Muscle layer of colon (tissue), 2 donors: Measurements from ENCODE around the gene SLC1A4.

Experiments
- H3K27ac ChIP-seq: one replicate; pipeline ENCODE4 v1.7.0; 2013; ENCODE audit warnings: low read depth, mild to moderate bottlenecking, low read length, moderate library complexity
- H3K27me3 ChIP-seq, 2 donors: one replicate each; pipeline ENCODE4 v1.7.0; 2013; ENCODE audit warnings: low read length in 2 of 2, mild to moderate bottlenecking in 2 of 2; ENCODE audit not compliant: insufficient read depth in 2 of 2, control insufficient read depth in 1 of 2
- H3K36me3 ChIP-seq: one replicate; pipeline ENCODE4 v1.7.0; 2013; ENCODE audit warnings: mild to moderate bottlenecking, low read length; ENCODE audit not compliant: insufficient read depth
- H3K4me1 ChIP-seq: one replicate; pipeline ENCODE4 v1.7.0; 2013; ENCODE audit warnings: mild to moderate bottlenecking, low read length; ENCODE audit not compliant: insufficient read depth
- H3K4me3 ChIP-seq, 2 donors: one replicate each; pipeline ENCODE4 v1.7.0; 2013; ENCODE audit warnings: low read length in 2 of 2, low read depth in 1 of 2, mild to moderate bottlenecking in 1 of 2, moderate library complexity in 1 of 2
- H3K9ac ChIP-seq: one replicate; pipeline ENCODE4 v1.7.0; 2013; ENCODE audit warnings: low read length
- H3K9me3 ChIP-seq: one replicate; pipeline ENCODE4 v1.7.0; 2013; ENCODE audit warnings: mild to moderate bottlenecking, low read length
- donor health status: abdominal sarcoma.
- donor health status: Adenocarcinoma of cecum.

SLC1A4 gene

DNA sequence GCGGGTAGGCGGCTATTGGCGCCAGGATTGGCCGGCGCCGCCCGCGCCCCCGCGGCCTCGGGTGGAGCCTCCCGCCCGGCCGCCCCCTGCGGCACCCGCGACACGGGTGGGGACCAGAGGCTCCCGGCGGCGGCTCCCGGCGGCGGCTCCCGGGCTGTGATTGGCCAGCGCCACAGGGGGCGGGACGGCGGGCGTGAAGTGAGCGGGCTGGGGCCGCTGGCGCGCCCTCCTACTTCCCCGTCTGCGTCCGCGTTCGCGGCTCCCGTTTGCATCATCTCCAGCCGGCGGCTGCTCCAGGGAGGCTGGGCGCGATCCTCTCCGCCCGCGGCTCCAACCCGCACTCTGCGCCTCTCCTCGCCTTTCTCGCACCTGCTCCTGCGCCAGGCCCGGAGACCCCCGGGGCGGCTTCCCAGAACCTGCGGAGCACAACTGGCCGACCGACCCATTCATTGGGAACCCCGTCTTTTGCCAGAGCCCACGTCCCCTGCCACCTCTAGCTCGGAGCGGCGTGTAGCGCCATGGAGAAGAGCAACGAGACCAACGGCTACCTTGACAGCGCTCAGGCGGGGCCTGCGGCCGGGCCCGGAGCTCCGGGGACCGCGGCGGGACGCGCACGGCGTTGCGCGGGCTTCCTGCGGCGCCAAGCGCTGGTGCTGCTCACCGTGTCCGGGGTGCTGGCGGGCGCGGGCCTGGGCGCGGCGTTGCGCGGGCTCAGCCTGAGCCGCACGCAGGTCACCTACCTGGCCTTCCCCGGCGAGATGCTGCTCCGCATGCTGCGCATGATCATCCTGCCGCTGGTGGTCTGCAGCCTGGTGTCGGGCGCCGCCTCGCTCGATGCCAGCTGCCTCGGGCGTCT lies at the start of gene SLC1A4:
Gene SLC1A4 (plus strand): TSS at position 274 of the 856 bp plus-strand sequence. CDS start 245 bp downstream, at position 519.
- Histone ChIP-seq H3K36me3 (no peaks in the 10 kb centered on the region), H3K9ac (peak within 1 kb of the TSS; percentile 66), H3K4me1 (peaks cover 9% of the 10 kb centered on the region), H3K27me3 (no peaks in the 10 kb centered on the region), H3K9me3 (no peaks in the 10 kb centered on the region), H3K27ac (peak within 1 kb of the TSS; percentile 88), H3K4me3 (peak within 1 kb of the TSS; percentile 80 to 89)

DNA sequence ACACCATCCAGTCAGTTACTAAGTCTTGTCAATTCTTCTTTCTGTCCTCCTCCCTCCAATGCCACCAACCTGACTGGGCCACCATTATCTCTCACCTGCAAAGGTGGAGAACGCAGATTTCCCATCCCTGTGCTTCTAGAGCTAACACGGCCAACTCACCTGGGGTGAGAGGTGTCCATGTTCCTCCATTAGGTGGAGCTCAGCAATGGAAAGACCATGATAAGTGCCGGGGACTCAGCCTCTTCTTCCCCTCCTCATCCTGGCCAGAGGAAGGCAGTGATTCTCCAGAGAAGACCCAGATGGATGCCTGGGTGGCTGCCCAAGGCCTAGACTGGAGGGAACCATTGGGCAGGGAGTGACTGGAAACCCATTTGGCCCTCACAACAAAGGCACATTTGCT lies 48.1 kb upstream of the SLC1A4 start:
- Histone ChIP-seq H3K9ac (no peak overlapping the region), H3K36me3 (no peaks in the 10 kb centered on the region), H3K9me3 (no peaks in the 10 kb centered on the region), H3K4me1 (peaks cover 11% of the 10 kb centered on the region), H3K27me3 (no peaks in the 10 kb centered on the region), H3K27ac (no peak overlapping the region), H3K4me3 (no peak overlapping the region)

GRCh38 chr2:64941801-64942200 lies 47.4 kb upstream of the SLC1A4 start:
- Histone ChIP-seq H3K9ac (no peak overlapping the region), H3K27me3 (no peaks in the 10 kb centered on the region), H3K4me3 (no peak overlapping the region), H3K27ac (no peak overlapping the region), H3K9me3 (no peaks in the 10 kb centered on the region), H3K36me3 (no peaks in the 10 kb centered on the region), H3K4me1 (peaks cover 11% of the 10 kb centered on the region)

DNA sequence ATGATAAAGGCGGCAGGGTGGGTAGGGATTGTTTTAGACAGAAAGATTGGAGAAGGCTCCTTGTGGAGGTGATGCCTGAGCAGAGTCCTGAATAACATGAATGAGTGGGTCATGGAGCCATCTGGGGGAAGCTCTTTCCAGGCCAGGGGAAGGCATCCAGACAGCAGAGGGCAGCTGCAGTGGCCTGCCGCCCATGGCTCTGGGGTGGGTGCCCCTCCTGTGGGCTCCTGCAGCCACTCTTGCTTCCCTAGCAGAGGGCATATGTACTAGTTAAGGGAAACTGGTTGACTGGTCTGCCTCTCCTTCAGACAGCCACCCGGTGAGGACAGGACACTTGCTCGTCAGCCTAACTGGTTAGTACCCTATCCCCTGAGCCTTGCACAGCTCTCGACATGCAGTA lies 46.5 kb upstream of the SLC1A4 start:
- Histone ChIP-seq H3K4me3 (no peak overlapping the region), H3K27ac (no peak overlapping the region), H3K4me1 (peaks cover 11% of the 10 kb centered on the region), H3K9ac (no peak overlapping the region), H3K9me3 (no peaks in the 10 kb centered on the region), H3K27me3 (no peaks in the 10 kb centered on the region), H3K36me3 (no peaks in the 10 kb centered on the region)

- H3K4me1 ChIP-seq, result peaks cover 11% of the 10 kb centered on the region
- no peak overlapping the region for H3K9ac ChIP-seq
- H3K9me3 ChIP-seq, result no peaks in the 10 kb centered on the region
- H3K27me3 ChIP-seq, result no peaks in the 10 kb centered on the region
- H3K4me3 ChIP-seq, result no peak overlapping the region
- no peaks in the 10 kb centered on the region for H3K36me3 ChIP-seq
- H3K27ac ChIP-seq, result no peak overlapping the region
Observed at GRCh38 chr2:64943387-64944150, 45.6 kb upstream of the SLC1A4 start.

GRCh38 chr2:64944484-64944883 lies 44.7 kb upstream of the SLC1A4 start:
- no peaks in the 10 kb centered on the region for H3K27me3 ChIP-seq
- H3K36me3 ChIP-seq, result no peaks in the 10 kb centered on the region
- H3K9me3 ChIP-seq, result no peaks in the 10 kb centered on the region
- H3K9ac ChIP-seq, result no peak overlapping the region
- H3K27ac ChIP-seq, result no peak overlapping the region
- H3K4me3 ChIP-seq, result no peak overlapping the region
- peaks cover 11% of the 10 kb centered on the region for H3K4me1 ChIP-seq

GRCh38 chr2:64945973-64946768 lies 43.0 kb upstream of the SLC1A4 start:
- H3K9me3 ChIP-seq, result no peaks in the 10 kb centered on the region
- no peak overlapping the region for H3K4me3 ChIP-seq
- H3K27me3 ChIP-seq, result no peaks in the 10 kb centered on the region
- no peak overlapping the region for H3K9ac ChIP-seq
- H3K36me3 ChIP-seq, result no peaks in the 10 kb centered on the region
- no peak overlapping the region for H3K27ac ChIP-seq
- H3K4me1 ChIP-seq, result peaks cover 11% of the 10 kb centered on the region

GRCh38 chr2:64946769-64947247 lies 42.4 kb upstream of the SLC1A4 start:
- peaks cover 11% of the 10 kb centered on the region for H3K4me1 ChIP-seq
- no peaks in the 10 kb centered on the region for H3K36me3 ChIP-seq
- no peak overlapping the region for H3K9ac ChIP-seq
- H3K27me3 ChIP-seq, result no peaks in the 10 kb centered on the region
- H3K4me3 ChIP-seq, result no peak overlapping the region
- H3K9me3 ChIP-seq, result no peaks in the 10 kb centered on the region
- no peak overlapping the region for H3K27ac ChIP-seq

- Histone ChIP-seq H3K27ac (no peak overlapping the region), H3K4me1 (peaks cover 11% of the 10 kb centered on the region), H3K4me3 (no peak overlapping the region), H3K9ac (no peak overlapping the region), H3K27me3 (no peaks in the 10 kb centered on the region), H3K36me3 (no peaks in the 10 kb centered on the region), H3K9me3 (no peaks in the 10 kb centered on the region)
Observed at GRCh38 chr2:64947885-64948284, 41.3 kb upstream of the SLC1A4 start.

GRCh38 chr2:64950226-64951160 lies 38.7 kb upstream of the SLC1A4 start:
- H3K9ac ChIP-seq, result no peak overlapping the region
- no peaks in the 10 kb centered on the region for H3K4me1 ChIP-seq
- H3K27ac ChIP-seq, result no peak overlapping the region
- no peak overlapping the region for H3K4me3 ChIP-seq
- no peaks in the 10 kb centered on the region for H3K36me3 ChIP-seq
- no peaks in the 10 kb centered on the region for H3K9me3 ChIP-seq
- no peaks in the 10 kb centered on the region for H3K27me3 ChIP-seq
